HCT116 (cell line): ENCODE results near the gene WNT9A. TPM values are rescaled to one million over a fixed set of nuclear protein-coding genes. Genes with fewer than 3 reads are reported as not detected.

Source experiments
- ATAC-seq: fragments of 200-7000 bp; cut with Tn5 transposase; 2 replicates; pipeline ENCODE4 v1.9.1; 2020; ENCODE audit warnings: mild to moderate bottlenecking, moderate library complexity
- BruUV-seq: library from RNA; stranded (reverse); fragments of 400-500 nt; replicated peaks from 2 replicates; lab custom pipeline; 2021; lab: Mats Ljungman, UMichigan
- CTCF ChIA-PET: fragments of 300-600 bp; sonication (Branson Sonifier 250); formaldehyde crosslinking; loops from one replicate; lab custom pipeline; 2021; ENCODE audit warnings: antibody characterized with exemption; lab: Charles Lee
- POLR2A ChIA-PET: fragments of 300-600, 350-600 bp; sonication (Branson Sonifier 250); formaldehyde crosslinking; loops from one replicate; lab custom pipeline; 2021; ENCODE audit warnings: antibody characterized with exemption; lab: Charles Lee
- RAD21 ChIA-PET, 2 experiments: fragments of 300-600 bp; sonication (Branson Sonifier 250); formaldehyde crosslinking; loops; one replicate each; lab custom pipeline; 2023; ENCODE audit warnings: low total read pairs in 2 of 2; ENCODE audit not compliant: uncharacterized antibody in 2 of 2, unreplicated experiment in 2 of 2, low non-redundant PET in 1 of 2; lab: Charles Lee
- DNase-seq: peaks from one replicate; pipeline ENCODE4 v3.0.0-alpha.2; 2010; ENCODE audit warnings: low read depth, low spot score
- H2AFZ ChIP-seq: fragments of 200-600 bp; shearing (Covaris generic), sonication (generic); 2 replicates; pipeline ENCODE4 v1.6.1; 2017; ENCODE audit warnings: low read depth, mixed run types, mixed read lengths, antibody characterized with exemption, low read length; ENCODE audit not compliant: poor library complexity, severe bottlenecking
- H3K27ac ChIP-seq: 2 replicates; pipeline ENCODE4 v1.5.1; 2012; ENCODE audit warnings: low read depth, low read length
- H3K27me3 ChIP-seq: fragments of 200-600 bp; sonication (generic); 2 replicates; pipeline ENCODE4 v1.6.1; 2016; ENCODE audit warnings: mixed run types, low read length, mixed read lengths; ENCODE audit not compliant: insufficient read depth
- H3K36me3 ChIP-seq, 2 experiments: fragments of 200-500 bp in 1 of 2; fragments of 200-600 bp in 1 of 2; sonication (Bioruptor generic) in 1 of 2; sonication (generic) in 1 of 2; 2 replicates each; pipeline versions ENCODE4 v1.5.1 to v1.6.1; 2014 to 2016; ENCODE audit warnings: low read length in 2 of 2, inconsistent platforms in 1 of 2, mixed read lengths in 1 of 2, mixed run types in 1 of 2; ENCODE audit not compliant: insufficient read depth in 2 of 2, control insufficient read depth in 1 of 2
- H3K4me1 ChIP-seq, 2 experiments: fragments of 200-600 bp in 1 of 2; sonication (generic) in 1 of 2; 2 replicates each; pipeline versions ENCODE4 v1.5.1 to v1.6.1; 2012 to 2017; ENCODE audit warnings: low read length in 2 of 2, inconsistent platforms in 1 of 2, mild to moderate bottlenecking in 1 of 2, mixed read lengths in 1 of 2, mixed run types in 1 of 2, moderate library complexity in 1 of 2; ENCODE audit not compliant: insufficient read depth in 2 of 2, control insufficient read depth in 1 of 2
- H3K4me2 ChIP-seq: fragments of 200-600 bp; sonication (generic); 2 replicates; pipeline ENCODE4 v1.6.1; 2017; ENCODE audit warnings: mixed run types, low read length, mixed read lengths
- H3K4me3 ChIP-seq, 2 experiments: fragments of 200-600 bp in 1 of 2; sonication (generic) in 1 of 2; replicated peaks in 1 of 2; 2 replicates each; pipeline ENCODE4 v1.5.1; 2011 to 2016; ENCODE audit warnings: low read length in 2 of 2, control low read depth in 1 of 2, low read depth in 1 of 2, mild to moderate bottlenecking in 1 of 2, mixed read lengths in 1 of 2, mixed run types in 1 of 2
- H3K79me2 ChIP-seq: fragments of 200-600 bp; sonication (generic); 2 replicates; pipeline ENCODE4 v1.6.1; 2017; ENCODE audit warnings: mild to moderate bottlenecking, mixed run types, low read length, moderate library complexity, mixed read lengths; ENCODE audit not compliant: insufficient read depth
- H3K9ac ChIP-seq: fragments of 200-600 bp; sonication (generic); 2 replicates; pipeline ENCODE4 v1.6.1; 2016; ENCODE audit warnings: low read length, mixed read lengths
- H3K9me2 ChIP-seq: fragments of 200-600 bp; sonication (generic), shearing (Covaris generic); 2 replicates; pipeline ENCODE4 v1.6.1; 2017; ENCODE audit warnings: mixed run types, mild to moderate bottlenecking, moderate library complexity; ENCODE audit not compliant: insufficient read depth
- H3K9me3 ChIP-seq, 2 experiments: fragments of 200-500 bp in 1 of 2; fragments of 200-600 bp in 1 of 2; sonication (Bioruptor generic) in 1 of 2; sonication (generic) in 1 of 2; 2 replicates each; pipeline ENCODE4 v1.6.1; 2014 to 2017; ENCODE audit warnings: low read length in 2 of 2, mixed read lengths in 2 of 2, inconsistent platforms in 1 of 2, low read depth in 1 of 2, mild to moderate bottlenecking in 1 of 2, mixed run types in 1 of 2, moderate library complexity in 1 of 2; ENCODE audit not compliant: control insufficient read depth in 1 of 2, insufficient read depth in 1 of 2
- H4K20me1 ChIP-seq: fragments of 200-600 bp; sonication (generic), shearing (Covaris generic); 2 replicates; pipeline ENCODE4 v1.6.1; 2017; ENCODE audit warnings: mixed run types, mild to moderate bottlenecking, moderate library complexity; ENCODE audit not compliant: insufficient read depth
- CBX3 ChIP-seq: IDR thresholded peaks from 2 replicates; pipeline ENCODE4 v1.6.1; 2012; ENCODE audit warnings: low read depth
- EZH2 ChIP-seq: fragments of 200-600 bp; sonication (generic); IDR thresholded peaks from 2 replicates; pipeline ENCODE4 v1.6.1; 2017; ENCODE audit warnings: antibody characterized with exemption, mixed run types
- EZH2phosphoT487 ChIP-seq: fragments of 200-600 bp; IDR thresholded peaks from 2 replicates; pipeline ENCODE4 v1.6.1; 2018; ENCODE audit warnings: antibody characterized with exemption, borderline replicate concordance
- FOSL1 ChIP-seq: IDR thresholded peaks from 2 replicates; pipeline ENCODE4 v1.6.1; 2012; ENCODE audit warnings: low read depth
- POLR2AphosphoS5 ChIP-seq: IDR thresholded peaks from 2 replicates; pipeline ENCODE4 v1.6.1; 2011; ENCODE audit warnings: mild to moderate bottlenecking, low read depth, low read length, moderate library complexity
- RAD21 ChIP-seq: IDR thresholded peaks from 2 replicates; pipeline ENCODE4 v1.6.1; 2012; ENCODE audit warnings: low read depth, mild to moderate bottlenecking
- ZFX ChIP-seq: fragments of 450-650 bp; IDR thresholded peaks from 2 replicates; pipeline ENCODE4 v1.6.1; 2017
- ZNF274 ChIP-seq: fragments of 200-500 bp; sonication (Bioruptor generic); IDR thresholded peaks from 2 replicates; pipeline ENCODE4 v1.6.1; 2014; ENCODE audit warnings: mild to moderate bottlenecking, low read depth, low read length, inconsistent platforms
- intact Hi-C: fragments of 100-400 bp; cut with micrococcal nuclease; formaldehyde crosslinking; loops from 2 replicates; pipeline ENCODE4 v1.10.0; 2022
- total RNA-seq: library from RNA; stranded (reverse); gene quantifications from one replicate; pipeline ENCODE4 v1.2.1, GENCODE V29; 2021; ENCODE audit not compliant: unreplicated experiment
- TF ChIP-seq, protein P1 (sequence below), 3 experiments: fragments of 200-600 bp in 1 of 3; sonication (generic) in 1 of 3; IDR thresholded peaks in 2 of 3; conservative IDR thresholded peaks in 1 of 3; 2 replicates each; pipeline ENCODE4 v1.5.1; 2012 to 2017; ENCODE audit warnings: low read depth in 2 of 3, low read length in 2 of 3, antibody characterized with exemption in 1 of 3, borderline replicate concordance in 1 of 3, control low read depth in 1 of 3, mild to moderate bottlenecking in 1 of 3, mixed read lengths in 1 of 3, mixed run types in 1 of 3, moderate library complexity in 1 of 3; ENCODE audit not compliant: insufficient read depth in 1 of 3
- TF ChIP-seq, protein P2 (sequence below): IDR thresholded peaks from 2 replicates; pipeline ENCODE4 v1.6.1; 2012
- TF ChIP-seq, protein P3 (sequence below): IDR thresholded peaks from 2 replicates; pipeline ENCODE4 v1.6.1; 2012; ENCODE audit warnings: low read depth

The WNT9A gene
- total RNA-seq, 1 experiment from 2014 or later = 5.6 TPM

DNA sequence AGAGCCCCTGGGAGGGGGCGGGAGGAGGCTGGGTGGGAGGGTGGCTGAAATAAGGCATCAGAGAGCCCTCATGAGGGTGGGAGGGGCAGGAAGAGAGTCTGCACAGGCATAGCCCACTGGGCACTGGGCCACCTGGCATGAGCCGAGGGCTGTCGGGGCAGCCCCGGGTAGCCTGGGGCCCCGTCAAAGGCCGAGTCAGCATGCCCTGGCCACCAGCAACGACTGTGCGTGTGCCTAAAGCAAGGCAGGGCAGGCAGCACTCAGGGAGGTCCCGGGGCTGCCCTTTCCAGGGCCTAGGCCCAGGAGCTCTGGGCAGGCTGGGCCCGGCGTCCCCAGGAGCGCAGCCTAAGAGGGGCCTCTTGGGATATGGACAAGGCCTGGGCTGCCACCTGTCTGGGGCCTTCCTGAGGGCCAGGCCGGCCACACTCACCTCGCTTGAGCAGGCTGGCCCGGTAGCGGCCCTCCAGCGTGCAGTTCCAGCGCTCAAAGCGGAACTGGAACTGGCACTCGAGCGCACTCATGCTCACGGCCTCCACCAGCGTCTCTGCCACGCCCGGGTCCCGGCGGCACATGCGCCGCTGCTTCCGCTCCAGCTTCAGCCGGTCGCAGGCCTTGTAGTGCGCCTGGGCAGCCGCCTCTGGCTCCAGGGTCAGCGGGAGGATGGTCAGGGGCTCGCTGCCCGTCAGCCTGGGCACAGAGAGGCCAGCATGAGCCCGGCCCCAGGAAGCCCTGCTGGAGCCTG is 22.7 kb downstream of the WNT9A start:
- Histone ChIP-seq H4K20me1 (no peaks in the 10 kb centered on the region), H3K36me3 (no peaks in the 10 kb centered on the region), H3K79me2 (no peaks in the 10 kb centered on the region), H3K27me3 (no peaks in the 10 kb centered on the region), H2AFZ (no peak overlapping the region), H3K9ac (no peak overlapping the region), H3K9me2 (no peaks in the 10 kb centered on the region), H3K27ac (no peak overlapping the region), H3K4me1 (peaks cover 0 to 4% of the 10 kb centered on the region in 2 experiments; a peak in 1 of 4 replicates), H3K4me2 (no peak overlapping the region), H3K9me3 (no peaks in the 10 kb centered on the region), H3K4me3 (no peak overlapping the region)
- TF ChIP-seq, protein P1, sequence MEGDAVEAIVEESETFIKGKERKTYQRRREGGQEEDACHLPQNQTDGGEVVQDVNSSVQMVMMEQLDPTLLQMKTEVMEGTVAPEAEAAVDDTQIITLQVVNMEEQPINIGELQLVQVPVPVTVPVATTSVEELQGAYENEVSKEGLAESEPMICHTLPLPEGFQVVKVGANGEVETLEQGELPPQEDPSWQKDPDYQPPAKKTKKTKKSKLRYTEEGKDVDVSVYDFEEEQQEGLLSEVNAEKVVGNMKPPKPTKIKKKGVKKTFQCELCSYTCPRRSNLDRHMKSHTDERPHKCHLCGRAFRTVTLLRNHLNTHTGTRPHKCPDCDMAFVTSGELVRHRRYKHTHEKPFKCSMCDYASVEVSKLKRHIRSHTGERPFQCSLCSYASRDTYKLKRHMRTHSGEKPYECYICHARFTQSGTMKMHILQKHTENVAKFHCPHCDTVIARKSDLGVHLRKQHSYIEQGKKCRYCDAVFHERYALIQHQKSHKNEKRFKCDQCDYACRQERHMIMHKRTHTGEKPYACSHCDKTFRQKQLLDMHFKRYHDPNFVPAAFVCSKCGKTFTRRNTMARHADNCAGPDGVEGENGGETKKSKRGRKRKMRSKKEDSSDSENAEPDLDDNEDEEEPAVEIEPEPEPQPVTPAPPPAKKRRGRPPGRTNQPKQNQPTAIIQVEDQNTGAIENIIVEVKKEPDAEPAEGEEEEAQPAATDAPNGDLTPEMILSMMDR (IDR thresholded peaks at IDR 0.05 in 2 of 3, conservative IDR thresholded peaks at IDR 0.05 in 1 of 3; ENCODE audit: borderline replicate concordance in 1 of 3, insufficient read depth in 1 of 3, low read depth in 2 of 3, low read length in 2 of 3) = no peak
- no peak for TF ChIP-seq FOSL1
- no peak for TF ChIP-seq ZFX
- TF ChIP-seq, protein P2, sequence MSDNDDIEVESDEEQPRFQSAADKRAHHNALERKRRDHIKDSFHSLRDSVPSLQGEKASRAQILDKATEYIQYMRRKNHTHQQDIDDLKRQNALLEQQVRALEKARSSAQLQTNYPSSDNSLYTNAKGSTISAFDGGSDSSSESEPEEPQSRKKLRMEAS = no peak
- TF ChIP-seq, protein P3, sequence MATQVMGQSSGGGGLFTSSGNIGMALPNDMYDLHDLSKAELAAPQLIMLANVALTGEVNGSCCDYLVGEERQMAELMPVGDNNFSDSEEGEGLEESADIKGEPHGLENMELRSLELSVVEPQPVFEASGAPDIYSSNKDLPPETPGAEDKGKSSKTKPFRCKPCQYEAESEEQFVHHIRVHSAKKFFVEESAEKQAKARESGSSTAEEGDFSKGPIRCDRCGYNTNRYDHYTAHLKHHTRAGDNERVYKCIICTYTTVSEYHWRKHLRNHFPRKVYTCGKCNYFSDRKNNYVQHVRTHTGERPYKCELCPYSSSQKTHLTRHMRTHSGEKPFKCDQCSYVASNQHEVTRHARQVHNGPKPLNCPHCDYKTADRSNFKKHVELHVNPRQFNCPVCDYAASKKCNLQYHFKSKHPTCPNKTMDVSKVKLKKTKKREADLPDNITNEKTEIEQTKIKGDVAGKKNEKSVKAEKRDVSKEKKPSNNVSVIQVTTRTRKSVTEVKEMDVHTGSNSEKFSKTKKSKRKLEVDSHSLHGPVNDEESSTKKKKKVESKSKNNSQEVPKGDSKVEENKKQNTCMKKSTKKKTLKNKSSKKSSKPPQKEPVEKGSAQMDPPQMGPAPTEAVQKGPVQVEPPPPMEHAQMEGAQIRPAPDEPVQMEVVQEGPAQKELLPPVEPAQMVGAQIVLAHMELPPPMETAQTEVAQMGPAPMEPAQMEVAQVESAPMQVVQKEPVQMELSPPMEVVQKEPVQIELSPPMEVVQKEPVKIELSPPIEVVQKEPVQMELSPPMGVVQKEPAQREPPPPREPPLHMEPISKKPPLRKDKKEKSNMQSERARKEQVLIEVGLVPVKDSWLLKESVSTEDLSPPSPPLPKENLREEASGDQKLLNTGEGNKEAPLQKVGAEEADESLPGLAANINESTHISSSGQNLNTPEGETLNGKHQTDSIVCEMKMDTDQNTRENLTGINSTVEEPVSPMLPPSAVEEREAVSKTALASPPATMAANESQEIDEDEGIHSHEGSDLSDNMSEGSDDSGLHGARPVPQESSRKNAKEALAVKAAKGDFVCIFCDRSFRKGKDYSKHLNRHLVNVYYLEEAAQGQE = no peak
- TF ChIP-seq EZH2phosphoT487 = no peak
- TF ChIP-seq ZNF274 = no peak
- no peak for TF ChIP-seq EZH2
- no peak for TF ChIP-seq CBX3
- no peak for TF ChIP-seq RAD21
- no peak for TF ChIP-seq POLR2AphosphoS5
- ATAC-seq = no peak; the same call in 1 of the 2 replicates
- ChIA-PET CTCF (no interaction called here), RAD21 (no interaction called here), POLR2A (no interaction called here)
- DNase-seq = no peak
- intact Hi-C loops = no loop called here
- no TSS peak for BruUV-seq
